CD14-positive monocyte (primary cell): ENCODE data around the gene MAPRE3. TPM values are rescaled to one million over a fixed set of nuclear protein-coding genes. Genes with fewer than 3 reads are reported as not detected.

Experiments
- DNase-seq, 3 donors: peaks; one replicate each; pipeline ENCODE4 v3.0.0-alpha.2; 2011 to 2022
- H2AFZ ChIP-seq: 2 replicates; pipeline ENCODE4 v1.6.0; 2012; ENCODE audit warnings: mild to moderate bottlenecking, low read depth, low read length, inconsistent platforms; ENCODE audit not compliant: insufficient read depth, poor library complexity, severe bottlenecking
- H3K27ac ChIP-seq, 2 donors: 1 replicate in 1 of 2; 2 replicates in 1 of 2; pipeline ENCODE4 v1.5.1; 2012 to 2013; ENCODE audit warnings: low read length in 2 of 2, control low read depth in 1 of 2, inconsistent platforms in 1 of 2, low read depth in 1 of 2, mild to moderate bottlenecking in 1 of 2
- H3K27me3 ChIP-seq, 2 donors: one replicate each; pipeline versions ENCODE4 v1.6.0 to v1.6.1; 2011 to 2013; ENCODE audit warnings: low read length in 2 of 2; ENCODE audit not compliant: control insufficient read depth in 2 of 2, insufficient read depth in 2 of 2
- H3K36me3 ChIP-seq, 2 donors: replicated peaks in 1 of 2; 1 replicate in 1 of 2; 2 replicates in 1 of 2; pipeline versions ENCODE4 v1.5.1 to v1.6.1; 2012 to 2013; ENCODE audit warnings: low read length in 2 of 2, control low read depth in 1 of 2, inconsistent platforms in 1 of 2, mild to moderate bottlenecking in 1 of 2; ENCODE audit not compliant: insufficient read depth in 2 of 2, control insufficient read depth in 1 of 2
- H3K4me1 ChIP-seq, 2 donors: 1 replicate in 1 of 2; 2 replicates in 1 of 2; pipeline versions ENCODE4 v1.5.1 to v1.6.1; 2012 to 2013; ENCODE audit warnings: low read length in 2 of 2, control low read depth in 1 of 2, inconsistent platforms in 1 of 2, mild to moderate bottlenecking in 1 of 2, moderate library complexity in 1 of 2; ENCODE audit not compliant: insufficient read depth in 2 of 2, control insufficient read depth in 1 of 2
- H3K4me2 ChIP-seq: replicated peaks from 2 replicates; pipeline ENCODE3; 2012; ENCODE audit warnings: low read length, moderate library complexity, mild to moderate bottlenecking; ENCODE audit not compliant: poor library complexity, severe bottlenecking; ENCODE audit errors: extremely low read depth
- H3K4me3 ChIP-seq, 3 experiments: fragments of 200-600 bp in 1 of 3; sonication (generic) in 1 of 3; replicated peaks in 1 of 3; 1 replicate in 2 of 3; 2 replicates in 1 of 3; pipeline ENCODE4 v1.5.1; 2011 to 2013; ENCODE audit warnings: low read length in 3 of 3, mild to moderate bottlenecking in 3 of 3, control low read depth in 2 of 3, low read depth in 2 of 3, inconsistent platforms in 1 of 3, moderate library complexity in 1 of 3
- H3K79me2 ChIP-seq: 2 replicates; pipeline ENCODE4 v1.6.0; 2012; ENCODE audit warnings: mild to moderate bottlenecking, control low read depth, inconsistent platforms, low read length, moderate library complexity; ENCODE audit not compliant: insufficient read depth
- H3K9ac ChIP-seq: 2 replicates; pipeline ENCODE4 v1.6.0; 2017; ENCODE audit warnings: low read length, mild to moderate bottlenecking; ENCODE audit not compliant: insufficient read depth, poor library complexity, severe bottlenecking
- H3K9me3 ChIP-seq, 2 donors: replicated peaks in 1 of 2; 1 replicate in 1 of 2; 2 replicates in 1 of 2; pipeline versions ENCODE4 v1.5.1 to v1.6.1; 2012 to 2013; ENCODE audit warnings: low read length in 2 of 2, control low read depth in 1 of 2; ENCODE audit not compliant: control insufficient read depth in 1 of 2, insufficient read depth in 1 of 2
- H4K20me1 ChIP-seq: 2 replicates; pipeline ENCODE4 v1.6.0; 2012; ENCODE audit warnings: mild to moderate bottlenecking, low read length, control low read depth, moderate library complexity; ENCODE audit not compliant: insufficient read depth
- H3K27ac Mint-ChIP-seq, 7 donors: one replicate each; pipeline ENCODE4 v1.8.0; 2020; ENCODE audit warnings: mild to moderate bottlenecking in 7 of 7, mixed read lengths in 7 of 7, moderate library complexity in 6 of 7, inconsistent platforms in 2 of 7
- H3K27me3 Mint-ChIP-seq, 3 donors: one replicate each; pipeline ENCODE4 v1.8.0; 2021 to 2022; ENCODE audit warnings: low read depth in 3 of 3, mild to moderate bottlenecking in 3 of 3, mixed read lengths in 3 of 3, moderate library complexity in 3 of 3, inconsistent platforms in 1 of 3
- H3K36me3 Mint-ChIP-seq, 2 donors: one replicate each; pipeline ENCODE4 v1.8.0; 2020; ENCODE audit warnings: mixed read lengths in 2 of 2, inconsistent platforms in 1 of 2, mild to moderate bottlenecking in 1 of 2
- H3K4me1 Mint-ChIP-seq: one replicate; pipeline ENCODE4 v1.8.0; 2020; ENCODE audit warnings: mild to moderate bottlenecking, mixed read lengths
- H3K4me3 Mint-ChIP-seq, 2 donors: one replicate each; pipeline ENCODE4 v1.8.0; 2020; ENCODE audit warnings: mild to moderate bottlenecking in 2 of 2, mixed read lengths in 2 of 2, moderate library complexity in 1 of 2
- H3K9me3 Mint-ChIP-seq, 7 donors: one replicate each; pipeline ENCODE4 v1.8.0; 2020 to 2022; ENCODE audit warnings: mixed read lengths in 7 of 7, mild to moderate bottlenecking in 6 of 7, moderate library complexity in 6 of 7, inconsistent platforms in 2 of 7
- WGBS: methylation state at CpG from one replicate; pipeline ENCODE4 v1.1.5; 2013; ENCODE audit warnings: missing lambda C conversion rate; ENCODE audit not compliant: insufficient coverage; 5-methylcytosine and 5-hydroxymethylcytosine counted together
- intact Hi-C, 2 donors: fragments of 100-400 bp; cut with micrococcal nuclease; formaldehyde crosslinking; loops; one replicate each; pipeline versions ENCODE4 v1.15.0 to v1.15.1; 2023
- polyA plus RNA-seq, 3 donors: library from polyadenylated mRNA; depleted of rRNA in 1 of 3; unstranded in 2 of 3; stranded (reverse) in 1 of 3; fragments of 300-500 nt in 2 of 3; fragments of >200 nt in 1 of 3; fragmentation: Illumina TruSeq in 2 of 3; gene quantifications; 1 replicate in 2 of 3; 2 replicates in 1 of 3; pipeline ENCODE4 v1.2.3, GENCODE V29; 2012 to 2021
- TF ChIP-seq, protein P1 (sequence below): fragments of 200-600 bp; IDR thresholded peaks from one replicate; pipeline ENCODE4 v1.8.0; 2022; ENCODE audit warnings: antibody characterized with exemption, mild to moderate bottlenecking

The MAPRE3 gene
- polyA plus RNA-seq, 3 donors = 2.4 to 14.4 (median 3.5) TPM

DNA sequence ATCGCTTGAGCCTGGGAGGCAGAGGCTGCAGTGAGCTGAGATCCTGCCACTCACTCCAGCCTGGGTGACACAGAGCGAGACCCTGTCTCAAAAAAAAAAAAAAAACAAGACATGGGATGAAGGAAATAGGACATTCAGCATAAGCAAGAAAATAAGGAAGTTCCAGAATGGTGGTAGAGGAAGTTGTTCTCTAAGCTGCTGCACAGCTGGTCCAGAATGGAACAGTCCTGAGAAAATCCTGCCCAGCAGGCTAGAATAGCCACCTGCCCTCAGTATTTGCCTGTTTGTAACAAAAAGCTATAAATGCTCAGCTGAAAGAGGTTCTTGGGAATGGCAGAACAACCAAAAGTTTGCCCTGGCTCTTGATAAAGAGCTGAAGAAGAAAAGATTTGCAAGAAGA, 11.1 kb upstream of the MAPRE3 start:
- Histone ChIP-seq H3K79me2 (no peaks in the 10 kb centered on the region), H3K4me3 (no peak overlapping the region), H4K20me1 (no peaks in the 10 kb centered on the region), H3K4me2 (no peak overlapping the region), H3K4me1 (peaks cover 8 to 13% of the 10 kb centered on the region in 2 donors), H3K27me3 (peaks cover 0 to 9% of the 10 kb centered on the region in 2 donors), H3K27ac (no peak overlapping the region), H2AFZ (peak overlapping the region; percentile 7), H3K9me3 (no peaks in the 10 kb centered on the region), H3K36me3 (no peaks in the 10 kb centered on the region), H3K9ac (no peak overlapping the region)
- peaks cover 0 to 3% (median 0%) of the 10 kb centered on the region in 7 donors for H3K9me3 Mint-ChIP-seq
- peaks cover 12% of the 10 kb centered on the region for H3K4me1 Mint-ChIP-seq
- intact Hi-C loops = no loop called here
- H3K27ac Mint-ChIP-seq = peak overlapping the region in 1 of 7 donors; percentile 26
- 53% methylated on average over 2 of the region's 2 CpGs for WGBS
- H3K36me3 Mint-ChIP-seq = no peaks in the 10 kb centered on the region
- H3K27me3 Mint-ChIP-seq = peaks cover 20 to 27% (median 25%) of the 10 kb centered on the region in 3 donors
- DNase-seq = peak; percentile 21 to 49 (median 45)
- H3K4me3 Mint-ChIP-seq = no peak overlapping the region
- TF ChIP-seq, protein P1, sequence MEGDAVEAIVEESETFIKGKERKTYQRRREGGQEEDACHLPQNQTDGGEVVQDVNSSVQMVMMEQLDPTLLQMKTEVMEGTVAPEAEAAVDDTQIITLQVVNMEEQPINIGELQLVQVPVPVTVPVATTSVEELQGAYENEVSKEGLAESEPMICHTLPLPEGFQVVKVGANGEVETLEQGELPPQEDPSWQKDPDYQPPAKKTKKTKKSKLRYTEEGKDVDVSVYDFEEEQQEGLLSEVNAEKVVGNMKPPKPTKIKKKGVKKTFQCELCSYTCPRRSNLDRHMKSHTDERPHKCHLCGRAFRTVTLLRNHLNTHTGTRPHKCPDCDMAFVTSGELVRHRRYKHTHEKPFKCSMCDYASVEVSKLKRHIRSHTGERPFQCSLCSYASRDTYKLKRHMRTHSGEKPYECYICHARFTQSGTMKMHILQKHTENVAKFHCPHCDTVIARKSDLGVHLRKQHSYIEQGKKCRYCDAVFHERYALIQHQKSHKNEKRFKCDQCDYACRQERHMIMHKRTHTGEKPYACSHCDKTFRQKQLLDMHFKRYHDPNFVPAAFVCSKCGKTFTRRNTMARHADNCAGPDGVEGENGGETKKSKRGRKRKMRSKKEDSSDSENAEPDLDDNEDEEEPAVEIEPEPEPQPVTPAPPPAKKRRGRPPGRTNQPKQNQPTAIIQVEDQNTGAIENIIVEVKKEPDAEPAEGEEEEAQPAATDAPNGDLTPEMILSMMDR = no peak

- Mint-ChIP-seq H3K4me1 (peaks cover 8% of the 10 kb centered on the region), H3K9me3 (peaks cover 0 to 2% (median 0%) of the 10 kb centered on the region in 7 donors), H3K36me3 (no peaks in the 10 kb centered on the region), H3K4me3 (no peak overlapping the region), H3K27ac (no peak overlapping the region), H3K27me3 (peaks cover 20 to 21% (median 21%) of the 10 kb centered on the region in 3 donors)
- Histone ChIP-seq H3K4me3 (no peak overlapping the region), H3K9ac (no peak overlapping the region), H3K4me2 (no peak overlapping the region), H4K20me1 (no peaks in the 10 kb centered on the region), H3K27me3 (peaks cover 0 to 10% of the 10 kb centered on the region in 2 donors), H3K27ac (no peak overlapping the region), H3K36me3 (no peaks in the 10 kb centered on the region), H3K9me3 (no peaks in the 10 kb centered on the region), H2AFZ (no peak overlapping the region), H3K79me2 (no peaks in the 10 kb centered on the region), H3K4me1 (peaks cover 4 to 6% of the 10 kb centered on the region in 2 donors)
- WGBS = no CpG with 5 or more reads among the region's 3 CpGs
- intact Hi-C loops = no loop called here
- no peak for DNase-seq
- TF ChIP-seq, protein P1 = no peak
Observed at GRCh38 chr2:26964446-26965130, 5.8 kb upstream of the MAPRE3 start.
